ENCODE results near the gene LZTFL1. TPM values are rescaled to one million over a fixed set of nuclear protein-coding genes. Genes with fewer than 3 reads are reported as not detected.

Gene LZTFL1
- total and polyA plus RNA-seq, 2 donors (not counting 3 experiments of a cell fraction or from before 2014, with no cell fraction given), result 18.2 to 26.1 TPM

DNA sequence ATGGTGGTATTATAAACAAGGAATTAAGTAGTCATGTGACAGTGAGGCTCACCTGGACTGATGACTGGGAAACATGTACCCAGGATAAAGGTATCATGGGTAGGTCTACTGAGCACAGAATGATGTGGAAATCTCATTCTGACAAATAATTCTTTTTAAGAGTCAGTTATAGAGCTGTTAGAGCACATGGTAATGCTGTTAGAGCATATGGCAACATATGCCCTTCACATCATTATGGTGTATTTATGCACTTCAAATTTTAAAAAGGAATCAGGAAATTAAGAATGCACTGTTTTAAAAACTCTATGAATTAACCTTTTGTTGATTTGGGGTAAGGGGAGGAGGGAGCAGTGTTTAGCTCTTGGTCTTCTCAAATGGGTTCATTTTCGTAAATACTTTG is 47.3 kb downstream of the LZTFL1 start:
- peaks cover 53 to 64% of the 10 kb centered on the region in 2 experiments for H3K27me3 ChIP-seq (ENCODE audit: control insufficient read depth in 2 of 2, insufficient read depth in 2 of 2, low read length in 2 of 2)
- H3K9me1 ChIP-seq (replicated peaks; ENCODE audit: control insufficient read depth, extremely low read depth, insufficient read depth, low read length), result no peaks in the 10 kb centered on the region
- no peak overlapping the region for H3K9ac ChIP-seq (replicated peaks; ENCODE audit: extremely low read depth, insufficient read depth, low read length)
- no peaks in the 10 kb centered on the region for H4K20me1 ChIP-seq (replicated peaks; ENCODE audit: control insufficient read depth, extremely low read depth, insufficient read depth, low read length)
- no peak overlapping the region for H3K4me3 ChIP-seq (replicated peaks in 1 of 3; ENCODE audit: insufficient read depth in 1 of 3, low read depth in 1 of 3, low read length in 3 of 3)
- H2AFZ ChIP-seq (ENCODE audit: low read depth, low read length), result no peak overlapping the region
- no peaks in the 10 kb centered on the region for H3K9me3 ChIP-seq (replicated peaks; ENCODE audit: control insufficient read depth, insufficient read depth, low read length)
- ChIA-PET CTCF (no interaction called here), POLR2A (no interaction called here)
- no peak overlapping the region for H3K4me2 ChIP-seq (ENCODE audit: insufficient read depth, low read length)
- H3K4me1 ChIP-seq (ENCODE audit: control insufficient read depth, extremely low read depth, insufficient read depth, low read length), result peaks cover 8% of the 10 kb centered on the region
- dilution Hi-C loops (cut with MboI; ENCODE audit: extremely low pct_ligation_motif_present, low sequenced_read_pairs), result no loop called here
- TF ChIP-seq MAX (IDR thresholded peaks at IDR 0.05; ENCODE audit: insufficient read depth, insufficient read length) (no peak), POLR2A (IDR thresholded peaks at IDR 0.05; ENCODE audit: low read depth, low read length) (no peak), FOS (IDR thresholded peaks at IDR 0.05; ENCODE audit: borderline replicate concordance, insufficient read depth, low read length) (no peak), MYC (IDR thresholded peaks at IDR 0.05; ENCODE audit: low read depth, low read length) (no peak), EZH2 (IDR thresholded peaks at IDR 0.05; ENCODE audit: borderline replicate concordance, low read depth, low read length, severe bottlenecking) (no peak), GATA2 (IDR thresholded peaks at IDR 0.05; ENCODE audit: insufficient read depth, insufficient read length, low read depth, low read length) (no peak), POLR2AphosphoS5 (IDR thresholded peaks at IDR 0.05; ENCODE audit: insufficient read depth, low read depth, low read length) (no peak), JUN (IDR thresholded peaks at IDR 0.05; ENCODE audit: borderline replicate concordance, insufficient read depth, insufficient read length, low read depth) (no peak)
- TF ChIP-seq, protein P1, sequence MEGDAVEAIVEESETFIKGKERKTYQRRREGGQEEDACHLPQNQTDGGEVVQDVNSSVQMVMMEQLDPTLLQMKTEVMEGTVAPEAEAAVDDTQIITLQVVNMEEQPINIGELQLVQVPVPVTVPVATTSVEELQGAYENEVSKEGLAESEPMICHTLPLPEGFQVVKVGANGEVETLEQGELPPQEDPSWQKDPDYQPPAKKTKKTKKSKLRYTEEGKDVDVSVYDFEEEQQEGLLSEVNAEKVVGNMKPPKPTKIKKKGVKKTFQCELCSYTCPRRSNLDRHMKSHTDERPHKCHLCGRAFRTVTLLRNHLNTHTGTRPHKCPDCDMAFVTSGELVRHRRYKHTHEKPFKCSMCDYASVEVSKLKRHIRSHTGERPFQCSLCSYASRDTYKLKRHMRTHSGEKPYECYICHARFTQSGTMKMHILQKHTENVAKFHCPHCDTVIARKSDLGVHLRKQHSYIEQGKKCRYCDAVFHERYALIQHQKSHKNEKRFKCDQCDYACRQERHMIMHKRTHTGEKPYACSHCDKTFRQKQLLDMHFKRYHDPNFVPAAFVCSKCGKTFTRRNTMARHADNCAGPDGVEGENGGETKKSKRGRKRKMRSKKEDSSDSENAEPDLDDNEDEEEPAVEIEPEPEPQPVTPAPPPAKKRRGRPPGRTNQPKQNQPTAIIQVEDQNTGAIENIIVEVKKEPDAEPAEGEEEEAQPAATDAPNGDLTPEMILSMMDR (IDR thresholded peaks at IDR 0.05; ENCODE audit: extremely low read depth in 1 of 2, insufficient read depth in 1 of 2, low read depth in 1 of 2, low read length in 2 of 2), result no peak
- DNase-seq (ENCODE audit: low read depth, low spot score) (no peak), FAIRE-seq (no peak)
- no peaks in the 10 kb centered on the region for H3K79me2 ChIP-seq (ENCODE audit: control insufficient read depth, insufficient read depth, low read length)
- no TSS peak for BruUV-seq (replicated peaks)
- H3K27ac ChIP-seq (ENCODE audit: insufficient read depth, low read depth, low read length), result no peak overlapping the region
- intact Hi-C loops (cut with micrococcal nuclease), result no loop called here
- no peaks in the 10 kb centered on the region for H3K36me3 ChIP-seq (ENCODE audit: control insufficient read depth in 2 of 2, extremely low read depth in 1 of 2, insufficient read depth in 2 of 2, low read length in 2 of 2)
